ENCODE results near the gene DUS2. TPM values are rescaled to one million over a fixed set of nuclear protein-coding genes. Genes with fewer than 3 reads are reported as not detected.

DUS2 gene
- total and polyA plus RNA-seq, 4 donors: 6.9 to 10.7 (median 7.9) TPM

DNA sequence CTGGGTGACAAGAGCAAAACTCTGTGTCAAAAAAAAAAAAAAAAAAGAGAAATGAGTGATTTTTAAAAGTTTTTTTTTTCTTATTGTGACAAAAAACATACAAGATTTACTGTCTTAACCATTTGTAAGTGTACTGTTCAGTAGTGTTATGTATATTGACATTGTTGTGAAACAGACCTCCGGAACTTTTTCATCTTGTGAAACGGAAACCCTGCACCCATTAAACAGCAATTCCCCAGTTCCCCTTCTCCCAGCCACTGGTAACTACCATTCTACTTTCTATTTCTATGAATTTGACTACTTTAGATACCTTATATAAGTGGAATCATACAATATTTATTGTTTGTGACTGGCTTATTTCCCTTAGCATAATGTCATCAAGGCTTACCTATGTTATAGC lies 18.7 kb downstream of the DUS2 start:
- no peak overlapping the region for H3K4me3 ChIP-seq (ENCODE audit: low read depth in 1 of 3, low read length in 3 of 3)
- TF ChIP-seq FOXA2 (IDR thresholded peaks at IDR 0.05): no peak
- TF ChIP-seq, protein P1, sequence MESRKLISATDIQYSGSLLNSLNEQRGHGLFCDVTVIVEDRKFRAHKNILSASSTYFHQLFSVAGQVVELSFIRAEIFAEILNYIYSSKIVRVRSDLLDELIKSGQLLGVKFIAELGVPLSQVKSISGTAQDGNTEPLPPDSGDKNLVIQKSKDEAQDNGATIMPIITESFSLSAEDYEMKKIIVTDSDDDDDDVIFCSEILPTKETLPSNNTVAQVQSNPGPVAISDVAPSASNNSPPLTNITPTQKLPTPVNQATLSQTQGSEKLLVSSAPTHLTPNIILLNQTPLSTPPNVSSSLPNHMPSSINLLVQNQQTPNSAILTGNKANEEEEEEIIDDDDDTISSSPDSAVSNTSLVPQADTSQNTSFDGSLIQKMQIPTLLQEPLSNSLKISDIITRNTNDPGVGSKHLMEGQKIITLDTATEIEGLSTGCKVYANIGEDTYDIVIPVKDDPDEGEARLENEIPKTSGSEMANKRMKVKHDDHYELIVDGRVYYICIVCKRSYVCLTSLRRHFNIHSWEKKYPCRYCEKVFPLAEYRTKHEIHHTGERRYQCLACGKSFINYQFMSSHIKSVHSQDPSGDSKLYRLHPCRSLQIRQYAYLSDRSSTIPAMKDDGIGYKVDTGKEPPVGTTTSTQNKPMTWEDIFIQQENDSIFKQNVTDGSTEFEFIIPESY (IDR thresholded peaks at IDR 0.05): no peak
- no peak for TF ChIP-seq TAF1 (conservative IDR thresholded peaks at IDR 0.05)
- TF ChIP-seq EGR1 (IDR thresholded peaks at IDR 0.05; ENCODE audit: low read depth in 2 of 2): no peak
- no peak for TF ChIP-seq RXRA (IDR thresholded peaks at IDR 0.05)
- no peak overlapping the region for H3K27ac ChIP-seq (ENCODE audit: low read depth in 1 of 2, low read length in 2 of 2)
- H3K27me3 ChIP-seq (ENCODE audit: control insufficient read depth in 4 of 4, insufficient read depth in 4 of 4, low read length in 3 of 4): no peaks in the 10 kb centered on the region
- no peaks in the 10 kb centered on the region for H3K9me3 ChIP-seq (ENCODE audit: control insufficient read depth in 4 of 4, low read length in 3 of 4)
- no peak overlapping the region for H3K9ac ChIP-seq (ENCODE audit: low read depth in 1 of 2, low read length in 2 of 2)
- peaks cover 0 to 4% (median 2%) of the 10 kb centered on the region in 4 donors for H3K36me3 ChIP-seq (ENCODE audit: control insufficient read depth in 4 of 4, insufficient read depth in 3 of 4, low read depth in 1 of 4, low read length in 3 of 4)
- WGBS: 46% methylated on average over 2 of the region's 2 CpGs
- no peak for DNase-seq (ENCODE audit: low spot score)
- H3K4me1 ChIP-seq (ENCODE audit: control insufficient read depth in 4 of 4, insufficient read depth in 4 of 4, low read length in 3 of 4): peaks cover 0 to 5% (median 2%) of the 10 kb centered on the region in 4 donors

DNA sequence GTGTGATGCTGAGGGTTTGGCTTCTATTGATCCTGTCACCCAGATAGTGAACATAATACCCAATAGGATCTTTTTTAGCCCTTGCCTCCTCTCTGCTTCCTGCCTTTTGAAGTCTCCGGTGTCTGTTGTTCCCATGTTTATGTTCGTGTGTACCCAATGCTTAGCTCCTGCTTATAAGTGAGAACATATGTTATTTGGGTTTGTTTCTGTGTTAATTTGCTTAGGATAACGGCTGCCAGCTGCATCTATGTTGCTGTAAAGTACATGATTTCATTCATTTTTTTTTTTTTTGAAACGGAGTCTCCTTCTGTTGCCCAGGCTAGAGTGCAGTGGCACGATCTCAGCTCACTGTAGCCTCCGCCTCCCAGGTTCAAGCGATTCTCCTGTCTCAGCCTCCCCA lies 23.0 kb downstream of the DUS2 start:
- Histone ChIP-seq H3K27ac (ENCODE audit: low read depth in 1 of 2, low read length in 2 of 2) (no peak overlapping the region), H3K27me3 (ENCODE audit: control insufficient read depth in 4 of 4, insufficient read depth in 4 of 4, low read length in 3 of 4) (no peaks in the 10 kb centered on the region), H3K4me1 (ENCODE audit: control insufficient read depth in 4 of 4, insufficient read depth in 4 of 4, low read length in 3 of 4) (peaks cover 0 to 1% (median 0%) of the 10 kb centered on the region in 4 donors), H3K9me3 (ENCODE audit: control insufficient read depth in 4 of 4, low read length in 3 of 4) (no peaks in the 10 kb centered on the region), H3K9ac (ENCODE audit: low read depth in 1 of 2, low read length in 2 of 2) (no peak overlapping the region), H3K36me3 (ENCODE audit: control insufficient read depth in 4 of 4, insufficient read depth in 3 of 4, low read depth in 1 of 4, low read length in 3 of 4) (peaks cover 0 to 8% (median 3%) of the 10 kb centered on the region in 4 donors), H3K4me3 (ENCODE audit: low read depth in 1 of 3, low read length in 3 of 3) (no peak overlapping the region)
- TF ChIP-seq, protein P2, sequence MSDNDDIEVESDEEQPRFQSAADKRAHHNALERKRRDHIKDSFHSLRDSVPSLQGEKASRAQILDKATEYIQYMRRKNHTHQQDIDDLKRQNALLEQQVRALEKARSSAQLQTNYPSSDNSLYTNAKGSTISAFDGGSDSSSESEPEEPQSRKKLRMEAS (IDR thresholded peaks at IDR 0.05): no peak
- TF ChIP-seq YY1 (IDR thresholded peaks at IDR 0.05): no peak
- TF ChIP-seq, protein P3, sequence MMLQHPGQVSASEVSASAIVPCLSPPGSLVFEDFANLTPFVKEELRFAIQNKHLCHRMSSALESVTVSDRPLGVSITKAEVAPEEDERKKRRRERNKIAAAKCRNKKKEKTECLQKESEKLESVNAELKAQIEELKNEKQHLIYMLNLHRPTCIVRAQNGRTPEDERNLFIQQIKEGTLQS (IDR thresholded peaks at IDR 0.05): no peak
- TF ChIP-seq HNF4G (IDR thresholded peaks at IDR 0.05): no peak
- TF ChIP-seq, protein P4, sequence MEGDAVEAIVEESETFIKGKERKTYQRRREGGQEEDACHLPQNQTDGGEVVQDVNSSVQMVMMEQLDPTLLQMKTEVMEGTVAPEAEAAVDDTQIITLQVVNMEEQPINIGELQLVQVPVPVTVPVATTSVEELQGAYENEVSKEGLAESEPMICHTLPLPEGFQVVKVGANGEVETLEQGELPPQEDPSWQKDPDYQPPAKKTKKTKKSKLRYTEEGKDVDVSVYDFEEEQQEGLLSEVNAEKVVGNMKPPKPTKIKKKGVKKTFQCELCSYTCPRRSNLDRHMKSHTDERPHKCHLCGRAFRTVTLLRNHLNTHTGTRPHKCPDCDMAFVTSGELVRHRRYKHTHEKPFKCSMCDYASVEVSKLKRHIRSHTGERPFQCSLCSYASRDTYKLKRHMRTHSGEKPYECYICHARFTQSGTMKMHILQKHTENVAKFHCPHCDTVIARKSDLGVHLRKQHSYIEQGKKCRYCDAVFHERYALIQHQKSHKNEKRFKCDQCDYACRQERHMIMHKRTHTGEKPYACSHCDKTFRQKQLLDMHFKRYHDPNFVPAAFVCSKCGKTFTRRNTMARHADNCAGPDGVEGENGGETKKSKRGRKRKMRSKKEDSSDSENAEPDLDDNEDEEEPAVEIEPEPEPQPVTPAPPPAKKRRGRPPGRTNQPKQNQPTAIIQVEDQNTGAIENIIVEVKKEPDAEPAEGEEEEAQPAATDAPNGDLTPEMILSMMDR (IDR thresholded peaks at IDR 0.05; ENCODE audit: low read depth, low read length, missing input control): no peak
- no peak for TF ChIP-seq FOXA1 (IDR thresholded peaks at IDR 0.05)
- no peak for TF ChIP-seq FOXA2 (IDR thresholded peaks at IDR 0.05)
- TF ChIP-seq NR2F2 (IDR thresholded peaks at IDR 0.05): no peak
- no peak for TF ChIP-seq JUND (IDR thresholded peaks at IDR 0.05)
- TF ChIP-seq GABPA (IDR thresholded peaks at IDR 0.05 in 1 of 2, conservative IDR thresholded peaks at IDR 0.05 in 1 of 2): no peak
- TF ChIP-seq TAF1 (conservative IDR thresholded peaks at IDR 0.05): no peak
- no peak for TF ChIP-seq EGR1 (IDR thresholded peaks at IDR 0.05; ENCODE audit: low read depth in 2 of 2)
- no peak for TF ChIP-seq HNF4A (conservative IDR thresholded peaks at IDR 0.05)
- TF ChIP-seq, protein P1 (IDR thresholded peaks at IDR 0.05): no peak
- 90% methylated on average over 7 of the region's 7 CpGs for WGBS
- DNase-seq (ENCODE audit: low spot score): no peak
